ENCODE data around the gene LAG3. TPM values are rescaled to one million over a fixed set of nuclear protein-coding genes. Genes with fewer than 3 reads are reported as not detected.

The LAG3 gene
- polyA plus RNA-seq, 10 donors: 0.30 to 1.2 (median 0.53) TPM

GRCh38 chr12:6822426-6823135, 50.3 kb downstream of the LAG3 start:
- no peak for DNase-seq

GRCh38 chr12:6823182-6824084, 51.1 kb downstream of the LAG3 start:
- DNase-seq: no peak

- peak in 1 of 3 donors; percentile 11 for DNase-seq
These were observed 51.9 kb downstream of the LAG3 start for GRCh38 chr12:6824085-6824775.

- DNase-seq: no peak
These were observed 52.6 kb downstream of the LAG3 start for GRCh38 chr12:6824901-6825381.

GRCh38 chr12:6825398-6826124, 53.2 kb downstream of the LAG3 start:
- peak; percentile 85 to 96 (median 93) for DNase-seq

- no peak for DNase-seq
These were observed 53.9 kb downstream of the LAG3 start for GRCh38 chr12:6826125-6826733.

- DNase-seq: no peak
These were observed 54.6 kb downstream of the LAG3 start for GRCh38 chr12:6826734-6827436.

- peak; percentile 81 to 94 (median 83) for DNase-seq
These were observed 55.2 kb downstream of the LAG3 start for GRCh38 chr12:6827437-6827911.

Other genes with a start within 250 kb of the LAG3 start
- gene GAPDH, start 238.0 kb upstream of the LAG3 start, polyA plus RNA-seq (ENCODE audit: insufficient read length in 10 of 10): 1,000 to 10,000 TPM; 2,765 to 4,884 (median 4,736) TPM
- gene IFFO1, start 216.5 kb upstream of the LAG3 start, polyA plus RNA-seq (ENCODE audit: insufficient read length in 10 of 10): 10 to 100 TPM; 19.8 to 37.0 (median 30.3) TPM
- 10 to 100 TPM; 18.6 to 26.9 (median 23.8) TPM for gene NOP2, start 204.2 kb upstream of the LAG3 start, polyA plus RNA-seq (ENCODE audit: insufficient read length in 10 of 10)
- gene CHD4, start 165.1 kb upstream of the LAG3 start, polyA plus RNA-seq (ENCODE audit: insufficient read length in 10 of 10): 100 to 1,000 TPM; 125 to 170 (median 147) TPM
- 1 to 10 TPM in 9 of 10 donors, under 1 TPM in 1; 0.99 to 2.3 (median 1.5) TPM for gene LPAR5, start 136.6 kb upstream of the LAG3 start, polyA plus RNA-seq (ENCODE audit: insufficient read length in 10 of 10)
- 1 to 10 TPM; 2.1 to 3.8 (median 2.5) TPM for gene ACRBP, start 125.1 kb upstream of the LAG3 start, polyA plus RNA-seq (ENCODE audit: insufficient read length in 10 of 10)
- gene ING4, start 109.4 kb upstream of the LAG3 start, polyA plus RNA-seq (ENCODE audit: insufficient read length in 10 of 10): 10 to 100 TPM; 43.7 to 54.1 (median 48.9) TPM
- 10 to 100 TPM; 40.6 to 62.3 (median 47.0) TPM for gene ZNF384, start 83.1 kb upstream of the LAG3 start, polyA plus RNA-seq (ENCODE audit: insufficient read length in 10 of 10)
- gene PIANP, start 71.7 kb upstream of the LAG3 start, polyA plus RNA-seq (ENCODE audit: insufficient read length in 10 of 10): 1 to 10 TPM; 2.6 to 7.0 (median 4.4) TPM
- 10 to 100 TPM; 55.6 to 66.6 (median 61.9) TPM for gene COPS7A, start 48.5 kb upstream of the LAG3 start, polyA plus RNA-seq (ENCODE audit: insufficient read length in 10 of 10)
- gene MLF2, start 19.4 kb upstream of the LAG3 start, polyA plus RNA-seq (ENCODE audit: insufficient read length in 10 of 10): 100 to 1,000 TPM; 114 to 157 (median 128) TPM
- 100 to 1,000 TPM; 245 to 421 (median 350) TPM for gene PTMS, start 6.2 kb upstream of the LAG3 start, polyA plus RNA-seq (ENCODE audit: insufficient read length in 10 of 10)
- 10 to 100 TPM in 2 of 10 donors, 1 to 10 TPM in 8; 5.9 to 15.5 (median 7.7) TPM for gene CD4, start 17.0 kb downstream of the LAG3 start, polyA plus RNA-seq (ENCODE audit: insufficient read length in 10 of 10)
- 10 to 100 TPM; 15.3 to 27.6 (median 17.9) TPM for gene GPR162, start 49.3 kb downstream of the LAG3 start, polyA plus RNA-seq (ENCODE audit: insufficient read length in 10 of 10)
- gene P3H3, start 55.9 kb downstream of the LAG3 start, polyA plus RNA-seq (ENCODE audit: insufficient read length in 10 of 10): 10 to 100 TPM; 32.6 to 62.7 (median 44.1) TPM
- 10 to 100 TPM; 10.3 to 40.0 (median 26.3) TPM for gene GNB3, start 68.4 kb downstream of the LAG3 start, polyA plus RNA-seq (ENCODE audit: insufficient read length in 10 of 10)
- 10 to 100 TPM; 14.1 to 25.5 (median 19.5) TPM for gene CDCA3, start 78.8 kb downstream of the LAG3 start, polyA plus RNA-seq (ENCODE audit: insufficient read length in 10 of 10)
- 10 to 100 TPM; 46.9 to 67.1 (median 59.3) TPM for gene USP5, start 79.6 kb downstream of the LAG3 start, polyA plus RNA-seq (ENCODE audit: insufficient read length in 10 of 10)
- 1,000 to 10,000 TPM in 3 of 10 donors, 100 to 1,000 TPM in 7; 716 to 1,072 (median 910) TPM for gene TPI1, start 95.0 kb downstream of the LAG3 start, polyA plus RNA-seq (ENCODE audit: insufficient read length in 10 of 10)
- gene SPSB2, start 100.8 kb downstream of the LAG3 start, polyA plus RNA-seq (ENCODE audit: insufficient read length in 10 of 10): 1 to 10 TPM; 2.5 to 7.0 (median 5.7) TPM
- 10 to 100 TPM in 6 of 10 donors, 1 to 10 TPM in 4; 8.4 to 11.7 (median 10.2) TPM for gene LRRC23, start 132.3 kb downstream of the LAG3 start, polyA plus RNA-seq (ENCODE audit: insufficient read length in 10 of 10)
- gene ENO2, start 142.1 kb downstream of the LAG3 start, polyA plus RNA-seq (ENCODE audit: insufficient read length in 10 of 10): 10 to 100 TPM in 2 of 10 donors, 1 to 10 TPM in 8; 5.2 to 11.7 (median 8.4) TPM
- 10 to 100 TPM; 58.2 to 79.9 (median 68.1) TPM for gene ATN1, start 155.4 kb downstream of the LAG3 start, polyA plus RNA-seq (ENCODE audit: insufficient read length in 10 of 10)
- gene RNU7-1, start 171.3 kb downstream of the LAG3 start, polyA plus RNA-seq (ENCODE audit: insufficient read length in 10 of 10): not detected
- gene C12orf57, start 171.5 kb downstream of the LAG3 start, polyA plus RNA-seq (ENCODE audit: insufficient read length in 10 of 10): 100 to 1,000 TPM; 120 to 180 (median 152) TPM
- 10 to 100 TPM in 1 of 10 donors, 1 to 10 TPM in 9; 4.3 to 10.6 (median 6.6) TPM for gene PTPN6, start 178.8 kb downstream of the LAG3 start, polyA plus RNA-seq (ENCODE audit: insufficient read length in 10 of 10)
- 100 to 1,000 TPM; 254 to 293 (median 280) TPM for gene PHB2, start 198.1 kb downstream of the LAG3 start, polyA plus RNA-seq (ENCODE audit: insufficient read length in 10 of 10)
- 10 to 100 TPM; 27.1 to 38.6 (median 29.8) TPM for gene EMG1, start 198.4 kb downstream of the LAG3 start, polyA plus RNA-seq (ENCODE audit: insufficient read length in 10 of 10)
- 10 to 100 TPM; 18.0 to 23.7 (median 20.7) TPM for gene LPCAT3, start 246.0 kb downstream of the LAG3 start, polyA plus RNA-seq (ENCODE audit: insufficient read length in 10 of 10)